Ascending aorta (tissue), 2 donors: ENCODE results near the gene HOXB3. TPM values are rescaled to one million over a fixed set of nuclear protein-coding genes. Genes with fewer than 3 reads are reported as not detected.
"Not testable (repeated sequence)": the region's sequence is repeated elsewhere in the genome, so short reads cannot be mapped to it uniquely, and the experiment has no call there.

ENCODE experiments used
- DNase-seq, 2 donors: peaks; one replicate each; pipeline ENCODE4 v3.0.0-alpha.2; 2019; ENCODE audit warnings: low spot score in 2 of 2
- H3K27ac ChIP-seq, 2 donors: fragments of 200-600 bp; sonication (generic); one replicate each; pipeline ENCODE4 v1.5.1; 2016 to 2017; ENCODE audit warnings: mild to moderate bottlenecking in 1 of 2
- H3K27me3 ChIP-seq: fragments of 200-600 bp; sonication (generic); one replicate; pipeline ENCODE4 v1.5.1; 2017
- H3K36me3 ChIP-seq, 2 donors: fragments of 200-600 bp; sonication (generic); one replicate each; pipeline ENCODE4 v1.5.1; 2016
- H3K4me1 ChIP-seq, 2 donors: fragments of 200-600 bp; sonication (generic); one replicate each; pipeline ENCODE4 v1.5.1; 2016 to 2017; ENCODE audit warnings: mild to moderate bottlenecking in 1 of 2
- H3K4me3 ChIP-seq, 2 donors: fragments of 200-600 bp; sonication (generic); one replicate each; pipeline ENCODE4 v1.5.1; 2016 to 2017; ENCODE audit warnings: mild to moderate bottlenecking in 1 of 2
- H3K9me3 ChIP-seq, 2 donors: fragments of 200-600 bp; sonication (generic); one replicate each; pipeline ENCODE4 v1.5.1; 2016
- CTCF ChIP-seq, 3 experiments: fragments of 200-600 bp in 2 of 3; fragments of 450-650 bp in 1 of 3; sonication (generic) in 2 of 3; IDR thresholded peaks; one replicate each; pipeline ENCODE4 v1.5.1; 2016 to 2019; ENCODE audit warnings: antibody characterized with exemption in 3 of 3, mild to moderate bottlenecking in 1 of 3, moderate library complexity in 1 of 3
- intact Hi-C: fragments of 100-400 bp; cut with DNase I; formaldehyde crosslinking; loops from one replicate; pipeline ENCODE4 v1.15.1; 2023
- total RNA-seq: library from RNA; depleted of rRNA; stranded (reverse); fragments of >200 nt; gene quantifications from one replicate; pipeline ENCODE4 v1.1.0, GENCODE V29; 2016

The HOXB3 gene
- total RNA-seq, 1 donor from 2014 or later = 19.3 TPM

- no peak overlapping the region for H3K4me3 ChIP-seq
- H3K27ac ChIP-seq = no peak overlapping the region
- no peaks in the 10 kb centered on the region for H3K4me1 ChIP-seq
- no peaks in the 10 kb centered on the region for H3K36me3 ChIP-seq
- no peaks in the 10 kb centered on the region for H3K27me3 ChIP-seq
- no peaks in the 10 kb centered on the region for H3K9me3 ChIP-seq
- intact Hi-C loops = no loop called here
- no peak for TF ChIP-seq CTCF (IDR thresholded peaks at IDR 0.05)
- DNase-seq = no peak
Measured at GRCh38 chr17:48513666-48514455, 76.2 kb downstream of the HOXB3 start.

- intact Hi-C loops = no loop called here
- no peaks in the 10 kb centered on the region for H3K27me3 ChIP-seq
- no peak overlapping the region for H3K4me3 ChIP-seq
- H3K4me1 ChIP-seq = no peaks in the 10 kb centered on the region
- no peak for DNase-seq
- no peak for TF ChIP-seq CTCF (IDR thresholded peaks at IDR 0.05)
- H3K9me3 ChIP-seq = no peaks in the 10 kb centered on the region
- no peak overlapping the region for H3K27ac ChIP-seq
- H3K36me3 ChIP-seq = no peaks in the 10 kb centered on the region
Measured at GRCh38 chr17:48513097-48513496, 76.9 kb downstream of the HOXB3 start.

GRCh38 chr17:48510761-48511604 is 79.1 kb downstream of the HOXB3 start:
- Histone ChIP-seq H3K27me3 (no peaks in the 10 kb centered on the region), H3K36me3 (no peaks in the 10 kb centered on the region), H3K4me3 (no peak overlapping the region), H3K4me1 (no peaks in the 10 kb centered on the region), H3K9me3 (no peaks in the 10 kb centered on the region), H3K27ac (no peak overlapping the region)
- intact Hi-C loops = no loop called here
- DNase-seq = no peak
- no peak for TF ChIP-seq CTCF (IDR thresholded peaks at IDR 0.05)

- intact Hi-C loops = no loop called here
- Histone ChIP-seq H3K27me3 (no peaks in the 10 kb centered on the region), H3K27ac (no peak overlapping the region), H3K4me1 (no peaks in the 10 kb centered on the region), H3K4me3 (no peak overlapping the region), H3K36me3 (no peaks in the 10 kb centered on the region), H3K9me3 (no peaks in the 10 kb centered on the region)
- no peak for DNase-seq
- TF ChIP-seq CTCF (IDR thresholded peaks at IDR 0.05) = no peak
Measured at GRCh38 chr17:48510381-48510760, 79.7 kb downstream of the HOXB3 start.

GRCh38 chr17:48509708-48510107 is 80.3 kb downstream of the HOXB3 start:
- H3K9me3 ChIP-seq, H3K36me3 ChIP-seq: not testable (repeated sequence)

GRCh38 chr17:48506246-48506645 is 83.8 kb downstream of the HOXB3 start:
- no peak for TF ChIP-seq CTCF (IDR thresholded peaks at IDR 0.05)
- H3K27me3 ChIP-seq = no peaks in the 10 kb centered on the region
- H3K36me3 ChIP-seq = no peaks in the 10 kb centered on the region
- H3K9me3 ChIP-seq = no peaks in the 10 kb centered on the region
- no peak for DNase-seq
- H3K4me1 ChIP-seq = no peaks in the 10 kb centered on the region
- no peak overlapping the region for H3K4me3 ChIP-seq
- intact Hi-C loops = no loop called here
- H3K27ac ChIP-seq = no peak overlapping the region

More at GRCh38 chr17:48509708-48510107, 80.3 kb downstream of the HOXB3 start:
- H3K27ac ChIP-seq, DNase-seq, intact Hi-C loops, H3K4me1 ChIP-seq, H3K27me3 ChIP-seq, H3K4me3 ChIP-seq: not testable (repeated sequence)
